Activated CD8-positive, alpha-beta memory T cell treated with anti-CD3 and anti-CD28 coated beads for 4 hours (primary cell): ENCODE results near the gene MEGF11.

Experiments used
- DNase-seq, 2 donors: peaks; one replicate each; pipeline ENCODE4 v3.0.0-alpha.2; 2020; ENCODE audit warnings: low read depth in 2 of 2

The MEGF11 gene

DNA sequence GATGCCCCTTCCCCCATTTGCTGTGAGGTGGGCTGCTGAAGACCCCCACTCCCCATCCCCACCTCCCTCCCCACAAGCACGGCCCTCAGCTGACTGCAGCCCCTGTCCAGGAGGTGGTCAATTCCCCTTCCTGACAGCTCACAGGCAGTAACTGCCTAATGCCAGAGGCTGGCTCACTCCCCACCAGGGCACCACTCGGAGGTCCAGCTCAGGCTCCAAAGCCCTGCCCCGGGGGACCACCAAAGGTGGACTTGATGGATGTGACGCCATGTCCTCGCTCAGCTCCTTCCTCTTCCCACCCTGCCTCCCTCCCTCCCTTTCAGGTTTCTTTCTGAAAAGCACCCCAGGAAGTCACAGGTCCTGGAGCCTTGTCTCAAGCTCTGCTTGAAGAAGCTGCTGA lies 82.8 kb downstream of the MEGF11 start:
- no peak for DNase-seq

DNA sequence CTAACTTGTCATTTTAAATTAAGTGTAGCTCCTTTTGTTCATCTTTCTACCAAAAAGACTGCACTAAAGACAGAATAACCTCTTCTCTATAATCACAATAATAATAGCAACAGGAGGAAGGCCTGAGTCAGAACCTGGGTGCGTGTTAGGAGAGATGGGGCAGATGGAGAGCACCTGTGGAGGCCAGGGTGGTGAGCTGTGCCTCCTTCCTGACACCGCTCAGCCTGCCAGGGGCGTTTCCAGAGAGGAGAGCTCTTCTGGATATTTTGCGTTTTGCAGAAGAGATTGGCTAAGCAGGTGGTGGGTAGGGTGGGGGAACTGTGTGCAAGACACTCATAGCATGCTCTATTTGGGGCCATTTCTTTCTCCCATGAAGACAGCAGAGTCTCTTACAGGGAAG lies 83.5 kb downstream of the MEGF11 start:
- DNase-seq: no peak

DNA sequence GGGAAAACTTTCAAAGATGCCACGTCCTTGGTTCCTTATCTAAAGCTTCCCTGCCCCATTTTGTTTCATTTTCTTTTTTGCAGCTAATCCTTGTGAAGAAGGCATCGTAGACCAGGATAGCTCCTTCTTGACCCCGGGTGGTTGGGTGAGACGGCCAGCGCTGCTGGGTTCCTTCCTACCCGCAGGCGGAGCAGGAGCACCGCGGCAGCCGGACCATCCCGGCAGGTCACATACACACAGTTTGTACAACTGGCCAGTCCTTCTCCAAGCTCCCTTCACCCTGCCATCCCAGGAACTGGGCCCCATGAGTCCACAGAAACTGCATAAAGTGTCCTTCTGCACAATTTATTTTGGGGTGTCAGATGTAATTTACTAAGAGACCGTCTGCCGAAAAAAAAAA lies 83.9 kb downstream of the MEGF11 start:
- DNase-seq: no peak

DNA sequence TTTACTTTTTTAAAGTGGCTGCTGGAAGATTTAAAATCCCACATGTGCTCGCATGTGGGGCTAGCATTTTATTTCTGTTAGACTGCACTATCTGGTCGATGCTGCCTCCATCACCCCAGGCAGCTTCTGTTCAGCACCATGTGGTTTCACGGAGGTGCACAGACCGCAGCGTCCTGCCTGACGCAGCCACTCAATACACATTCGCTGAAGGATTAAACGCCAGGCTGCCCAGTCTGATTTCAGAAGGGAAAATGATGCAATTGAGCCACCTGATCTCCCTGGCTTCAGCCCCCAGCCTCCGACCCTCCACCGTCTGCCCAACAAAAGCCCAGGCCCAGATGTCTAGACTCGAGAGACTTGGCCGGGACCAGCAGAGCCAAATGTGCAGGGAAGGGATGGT lies 84.5 kb downstream of the MEGF11 start:
- no peak for DNase-seq

DNA sequence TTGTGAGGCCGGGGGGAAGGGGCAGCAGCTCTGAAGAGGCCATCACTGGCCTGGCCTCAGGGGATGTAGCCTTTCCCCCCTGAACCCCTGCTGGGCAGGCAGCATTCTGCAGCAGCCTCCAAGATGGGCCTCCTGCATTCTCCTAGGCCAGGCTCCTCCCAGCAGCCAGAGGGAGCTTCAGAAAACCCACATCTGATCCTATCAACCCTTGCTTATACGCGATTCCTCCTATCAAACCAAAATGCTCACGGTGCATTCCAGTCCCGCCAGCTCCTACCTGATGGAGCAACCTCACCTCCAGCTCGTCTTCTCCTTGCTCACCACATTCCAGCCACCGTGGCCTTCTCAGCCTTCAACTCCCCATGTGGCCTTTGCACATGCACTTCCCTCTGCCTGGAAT lies 85.7 kb downstream of the MEGF11 start:
- no peak for DNase-seq

DNA sequence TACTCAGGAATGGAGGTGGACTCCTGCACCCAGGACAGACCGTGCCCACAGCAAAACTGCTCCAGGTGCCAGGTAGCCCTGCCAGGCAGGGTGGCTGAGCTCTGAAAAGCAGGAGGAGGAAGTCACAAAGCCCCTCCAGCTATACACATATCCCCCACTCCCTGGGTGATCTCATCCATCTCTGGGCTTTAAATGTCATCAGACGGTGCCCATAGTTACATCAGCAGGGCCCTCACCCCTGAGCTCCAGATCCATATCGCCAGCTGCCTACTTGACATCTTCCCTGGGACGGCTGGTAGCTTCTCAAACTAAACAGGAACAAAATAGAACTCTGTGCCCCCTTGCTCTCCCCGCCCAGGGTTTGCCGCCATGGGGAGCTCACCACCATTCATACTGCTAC lies 87.7 kb downstream of the MEGF11 start:
- no peak for DNase-seq

DNA sequence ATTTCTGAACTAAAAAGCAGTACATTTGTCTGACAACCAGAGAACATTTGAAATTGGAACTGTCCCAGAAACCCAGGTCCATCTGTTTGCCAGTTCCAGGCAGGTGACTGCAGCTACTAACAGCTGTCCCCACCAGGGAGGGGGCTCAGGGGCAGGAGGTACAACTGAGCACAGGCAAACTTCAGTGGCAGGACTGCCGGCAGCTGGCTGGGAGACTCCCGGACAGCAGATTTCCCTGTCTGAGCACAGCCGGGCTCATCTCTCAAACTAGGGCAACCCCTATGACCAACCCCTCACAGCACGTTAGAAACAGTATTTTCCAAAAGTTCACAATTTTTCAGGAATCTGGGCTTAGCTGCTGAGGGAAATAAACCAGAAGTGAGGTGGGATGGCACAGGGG lies 88.8 kb downstream of the MEGF11 start:
- no peak for DNase-seq

DNA sequence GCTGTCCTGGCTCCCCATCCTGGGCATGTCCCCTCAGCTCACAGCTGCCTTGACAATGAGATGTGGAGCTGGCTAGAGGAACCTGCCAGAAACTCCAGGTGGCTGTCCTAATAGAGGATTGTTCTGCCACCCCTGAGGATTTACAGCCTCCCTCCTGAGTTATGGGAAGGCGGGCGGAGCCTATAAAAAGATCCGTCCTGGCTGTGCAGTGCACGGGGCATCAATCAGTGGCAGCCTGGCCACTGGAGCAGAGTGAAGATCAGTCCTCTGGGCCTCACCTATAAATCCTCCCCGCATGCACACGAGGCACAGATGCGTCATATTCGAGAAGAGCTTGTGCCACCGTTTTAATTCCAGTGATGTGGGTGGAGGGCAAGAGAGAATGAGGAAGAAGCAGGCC lies 90.0 kb downstream of the MEGF11 start:
- DNase-seq: no peak

DNA sequence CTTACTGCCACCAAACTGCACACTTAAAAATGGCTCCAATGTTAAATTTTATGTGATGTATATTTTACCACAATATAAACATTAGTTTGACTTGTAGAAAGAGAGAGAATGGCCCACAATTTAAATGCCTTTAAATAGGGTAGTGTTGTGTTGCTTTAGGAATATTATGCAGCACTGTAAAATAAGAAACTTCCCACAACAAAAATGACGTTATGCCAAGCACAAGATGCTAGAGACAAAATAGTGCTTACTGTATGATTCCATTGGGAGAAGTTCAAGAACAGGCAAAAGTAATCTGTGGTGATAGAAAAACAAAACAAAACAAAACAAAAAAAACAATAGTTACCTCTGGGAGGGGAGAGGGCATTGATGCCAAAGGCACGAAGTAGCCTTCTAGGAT lies 91.3 kb downstream of the MEGF11 start:
- DNase-seq: no peak

DNA sequence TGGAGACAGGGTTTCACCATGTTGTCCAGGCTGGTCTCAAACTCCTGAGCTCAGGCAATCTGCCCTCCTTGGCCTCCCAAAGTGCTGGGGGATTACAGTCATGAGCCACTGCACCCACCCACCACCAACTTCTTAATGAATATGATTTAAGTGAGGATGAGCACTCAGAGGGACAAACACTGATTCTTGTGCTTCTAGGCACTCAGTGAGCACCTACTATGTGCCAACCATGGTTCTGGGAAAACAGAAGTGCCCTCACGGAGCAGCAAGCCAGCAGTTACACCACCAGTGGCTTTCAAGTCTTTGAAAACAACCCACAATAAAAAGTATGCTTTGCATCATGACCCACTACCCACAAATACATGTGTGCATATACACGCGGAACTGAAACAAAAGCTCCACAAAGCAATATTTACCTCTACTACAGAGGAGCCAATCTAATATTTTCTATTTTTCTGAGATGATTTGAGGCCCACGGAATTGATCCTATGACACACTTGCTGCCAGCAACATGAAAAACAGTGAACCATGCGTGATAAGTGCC lies 91.9 kb downstream of the MEGF11 start:
- DNase-seq: no peak

DNA sequence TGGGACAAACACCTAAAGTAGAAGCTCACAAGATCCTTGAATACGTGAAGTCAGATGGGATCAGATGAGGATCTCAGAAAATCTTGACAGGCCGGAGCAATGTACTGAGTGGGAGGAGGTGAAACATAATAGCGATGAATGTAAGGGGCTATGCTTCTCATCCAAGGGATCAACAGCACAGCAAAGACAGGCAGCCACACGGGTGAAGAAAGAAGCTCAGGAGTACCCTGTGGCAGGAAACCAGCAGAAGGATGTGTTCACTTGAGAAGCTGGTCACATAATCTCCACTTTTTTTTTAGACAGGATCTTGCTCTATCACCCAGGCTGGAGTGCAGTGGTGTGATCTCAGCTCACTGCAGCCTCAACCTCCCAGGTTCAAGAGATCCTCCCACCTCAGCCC lies 92.4 kb downstream of the MEGF11 start:
- DNase-seq: no peak

DNA sequence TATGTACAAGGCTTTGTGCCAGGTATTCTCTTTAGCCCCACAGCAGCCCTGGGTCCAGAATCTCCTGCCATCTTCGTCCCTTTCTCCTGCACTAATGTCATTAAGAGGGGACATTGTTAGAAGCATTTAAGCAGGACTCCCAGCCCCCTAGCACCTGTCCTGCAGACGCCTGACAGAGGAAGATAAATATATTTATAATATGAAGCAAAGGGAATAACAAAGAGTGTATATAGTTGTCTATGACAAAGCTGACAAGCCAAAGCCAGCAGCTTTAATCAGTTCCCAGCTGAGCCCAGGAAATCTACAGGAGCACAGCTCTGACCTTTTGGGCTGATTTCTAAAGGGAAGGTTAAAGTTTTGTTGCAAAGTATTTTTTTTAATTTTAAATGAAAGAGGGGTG lies 96.0 kb downstream of the MEGF11 start:
- no peak for DNase-seq

DNA sequence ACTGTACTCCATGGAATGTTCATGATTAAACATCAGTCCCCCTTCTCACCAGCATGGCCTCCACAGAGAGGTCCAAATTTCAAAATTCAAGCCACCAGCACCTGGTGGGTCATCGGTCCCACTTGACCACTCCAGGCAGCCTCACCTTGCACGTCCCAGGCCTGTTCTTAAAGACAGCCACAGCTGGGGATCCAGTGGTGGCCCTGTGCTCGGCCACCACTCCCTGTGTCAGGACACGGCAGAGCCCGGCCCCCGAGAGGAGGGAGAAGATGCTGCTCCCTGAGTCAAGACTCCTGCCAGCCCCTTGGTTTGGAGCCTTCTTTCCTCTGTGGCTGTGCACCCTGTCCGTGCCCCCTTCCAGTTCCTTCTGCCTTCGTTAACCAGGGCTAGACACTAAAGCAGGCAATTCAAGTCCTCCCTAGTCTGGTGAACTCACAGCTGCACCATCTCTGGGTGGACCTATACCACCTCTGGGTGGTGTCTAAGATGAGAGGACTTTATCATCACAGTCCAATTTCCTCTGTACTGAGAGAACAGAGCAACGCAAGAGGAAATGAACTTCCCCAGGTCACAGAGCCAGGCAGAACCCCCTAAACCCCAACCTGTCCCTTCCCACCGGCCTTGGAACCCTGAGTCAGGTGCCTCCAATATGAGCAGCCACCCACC lies 97.1 kb downstream of the MEGF11 start:
- no peak for DNase-seq

DNA sequence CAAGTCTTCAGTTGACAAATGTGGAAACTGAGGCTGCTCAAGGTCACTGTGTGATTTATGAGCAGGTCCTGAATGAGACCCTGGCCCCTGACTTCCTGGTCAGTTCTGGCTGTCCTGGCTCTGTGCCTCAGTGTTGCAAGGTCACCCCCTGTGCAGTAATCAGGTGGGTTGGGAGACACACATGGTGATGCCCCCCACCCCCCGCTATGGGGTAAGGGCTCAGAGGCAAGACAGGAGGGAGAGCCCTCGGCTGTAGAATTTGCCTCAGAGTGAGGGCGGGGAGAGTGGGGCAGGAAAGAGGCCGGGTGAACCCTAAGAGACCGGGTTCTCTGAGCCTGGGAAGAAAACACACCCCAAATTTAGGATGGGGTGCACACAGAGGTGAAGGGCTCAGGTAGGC lies 98.5 kb downstream of the MEGF11 start:
- DNase-seq: no peak

DNA sequence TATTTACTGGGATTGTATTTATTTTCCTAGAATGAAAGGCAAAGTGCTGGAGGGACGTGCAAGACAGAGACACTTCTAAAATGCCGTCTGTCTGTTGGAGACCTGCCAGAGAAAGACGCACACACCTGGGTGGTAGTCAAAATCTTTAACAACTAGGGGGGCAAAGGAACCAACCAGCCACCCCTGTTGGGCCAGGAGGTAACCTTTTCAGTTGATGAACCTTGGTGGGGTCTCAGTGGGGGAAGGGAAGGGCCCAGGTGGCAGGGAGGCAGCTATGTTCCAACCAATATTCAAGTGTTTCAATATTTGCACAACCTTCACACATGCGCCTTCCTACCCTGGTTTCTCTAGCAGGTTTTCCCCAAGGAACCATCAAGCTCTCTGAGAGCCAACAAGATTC lies 99.0 kb downstream of the MEGF11 start:
- no peak for DNase-seq

DNA sequence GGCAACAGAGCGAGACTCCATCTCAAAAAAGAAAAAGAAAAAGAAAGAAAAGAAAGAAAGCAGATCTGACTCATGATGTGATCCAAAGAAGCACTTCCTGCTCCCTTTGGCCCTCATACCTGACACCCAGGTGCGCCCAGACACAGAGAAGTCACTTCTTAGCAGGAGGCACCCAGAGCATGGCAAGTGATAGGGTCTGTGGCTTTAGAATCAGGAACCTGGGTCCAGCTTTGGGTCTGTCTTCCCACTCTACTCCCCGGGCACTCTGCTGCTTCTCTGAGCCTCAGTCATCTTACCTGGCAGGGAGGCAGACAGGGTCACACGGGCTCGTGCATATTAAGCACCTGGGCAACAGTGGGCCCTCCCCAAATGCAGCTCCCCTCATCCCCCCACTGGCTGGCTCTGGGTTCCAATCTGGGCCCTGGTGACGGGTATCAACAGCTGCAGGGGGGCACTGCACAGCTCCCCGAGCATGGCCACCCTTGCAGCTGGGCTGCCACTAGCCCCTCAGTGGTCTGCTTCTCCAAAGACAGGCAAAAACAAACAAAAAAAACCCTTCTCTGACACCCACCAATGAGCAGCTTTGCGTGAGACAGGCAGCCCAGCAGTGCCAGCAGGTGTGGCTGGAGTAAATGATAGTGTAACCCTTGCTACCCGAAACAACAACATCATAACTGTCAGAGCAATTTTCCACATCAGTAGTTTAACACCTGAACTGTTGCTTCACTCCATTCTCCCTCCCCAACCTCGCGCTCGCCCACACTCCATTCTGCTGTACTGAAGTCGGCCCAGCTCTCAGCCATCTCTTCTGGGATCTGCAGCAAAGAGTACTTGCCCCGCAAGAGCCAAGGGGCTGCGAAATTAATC lies 99.8 kb downstream of the MEGF11 start:
- no peak for DNase-seq

DNA sequence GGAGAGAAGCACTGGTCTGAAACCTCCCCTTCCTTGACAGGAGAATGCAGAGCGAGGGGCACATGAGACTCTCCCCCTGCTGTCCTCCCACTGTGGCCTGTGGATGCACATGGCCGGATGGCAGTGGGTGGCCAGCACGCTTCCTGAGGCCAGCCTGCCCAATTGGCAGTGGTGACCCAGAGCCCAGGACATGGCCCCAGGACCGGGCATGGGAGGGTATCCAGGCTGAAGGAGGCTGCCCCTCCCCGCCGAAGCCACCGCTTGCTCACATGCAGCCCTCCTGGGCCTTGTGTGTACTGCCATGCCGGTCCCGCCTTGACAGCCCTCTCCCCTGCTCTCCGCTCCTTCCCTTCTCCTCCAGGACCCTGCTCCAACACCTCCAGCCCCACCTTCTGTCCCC lies 100.9 kb downstream of the MEGF11 start:
- DNase-seq: no peak

DNA sequence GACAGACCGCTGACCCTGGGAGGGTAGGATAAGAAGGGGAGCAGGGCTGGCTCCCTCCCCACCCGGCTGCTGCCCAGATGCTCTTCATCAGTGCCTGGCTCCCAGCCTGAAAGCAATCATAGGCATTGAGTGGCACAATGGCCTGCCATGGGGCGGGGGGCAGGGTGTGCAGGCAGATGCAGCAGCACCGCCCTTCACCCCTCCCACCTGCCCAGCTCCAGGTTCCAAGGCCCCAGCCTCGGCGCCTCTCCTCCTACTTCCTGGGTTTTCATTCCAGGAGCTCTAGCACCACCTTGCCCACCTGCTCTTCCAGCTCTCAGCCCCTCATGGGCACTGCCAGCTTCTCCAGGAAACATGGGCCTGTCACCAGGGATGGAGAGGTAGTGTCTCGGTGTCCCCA lies 101.7 kb downstream of the MEGF11 start:
- no peak for DNase-seq

DNA sequence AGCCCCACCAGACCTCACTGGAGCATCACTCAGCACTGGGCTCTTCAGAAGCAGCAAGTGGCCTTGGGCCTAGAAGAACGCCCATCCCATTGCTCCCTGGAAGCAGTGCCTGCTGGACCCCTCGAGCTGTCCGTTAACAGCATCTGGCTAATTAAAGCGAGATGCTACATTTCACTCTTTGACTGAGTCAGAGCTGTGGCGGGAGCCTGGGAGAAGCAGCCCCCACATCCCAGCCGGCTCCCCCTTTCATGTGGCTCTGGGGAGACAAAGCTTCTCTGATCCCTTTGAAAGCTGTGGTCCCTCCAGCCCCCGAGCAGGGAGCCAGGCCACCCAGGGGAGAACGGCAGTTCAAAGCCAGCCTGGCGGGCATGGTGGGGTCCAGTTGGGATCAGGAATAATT lies 103.7 kb downstream of the MEGF11 start:
- DNase-seq: no peak

DNA sequence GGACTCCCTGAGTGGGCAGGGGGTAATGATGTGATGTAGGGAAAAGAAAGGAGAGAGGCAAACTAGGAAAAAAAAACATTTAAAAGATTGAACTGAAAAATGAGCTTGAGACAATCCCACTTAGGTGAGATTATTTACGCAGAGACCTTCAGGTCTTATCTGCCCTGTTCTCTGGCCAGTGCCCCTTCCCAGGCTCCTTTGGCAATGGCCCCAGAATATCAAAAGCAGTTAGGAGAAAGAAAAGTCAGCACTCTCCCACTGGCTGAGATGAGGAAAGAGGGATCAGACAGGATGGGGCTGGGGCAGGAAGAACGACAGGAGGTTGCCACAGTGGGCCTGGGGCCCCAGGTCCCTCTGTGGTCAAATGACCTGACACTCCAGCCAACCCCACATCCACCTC lies 105.4 kb downstream of the MEGF11 start:
- no peak for DNase-seq

DNA sequence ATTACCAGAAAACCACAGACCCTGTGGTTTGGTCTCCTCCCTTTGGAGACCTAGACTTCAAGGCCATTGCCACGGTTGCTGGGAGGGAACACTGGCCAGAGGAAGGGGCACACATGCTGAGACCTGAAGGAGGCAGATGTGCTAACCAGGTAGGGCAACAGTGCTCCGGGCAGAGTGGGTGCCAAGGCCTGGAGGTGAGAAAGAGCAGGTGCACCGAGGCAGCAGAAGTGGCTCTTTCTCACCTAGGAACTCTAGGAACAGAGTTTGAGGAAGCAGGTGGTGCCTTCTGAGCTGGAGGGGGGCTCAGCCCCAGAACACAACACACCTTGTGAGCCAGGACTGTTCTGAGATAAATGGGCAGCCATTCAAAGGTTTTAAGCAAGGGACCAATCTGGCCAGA lies 106.1 kb downstream of the MEGF11 start:
- no peak for DNase-seq

DNA sequence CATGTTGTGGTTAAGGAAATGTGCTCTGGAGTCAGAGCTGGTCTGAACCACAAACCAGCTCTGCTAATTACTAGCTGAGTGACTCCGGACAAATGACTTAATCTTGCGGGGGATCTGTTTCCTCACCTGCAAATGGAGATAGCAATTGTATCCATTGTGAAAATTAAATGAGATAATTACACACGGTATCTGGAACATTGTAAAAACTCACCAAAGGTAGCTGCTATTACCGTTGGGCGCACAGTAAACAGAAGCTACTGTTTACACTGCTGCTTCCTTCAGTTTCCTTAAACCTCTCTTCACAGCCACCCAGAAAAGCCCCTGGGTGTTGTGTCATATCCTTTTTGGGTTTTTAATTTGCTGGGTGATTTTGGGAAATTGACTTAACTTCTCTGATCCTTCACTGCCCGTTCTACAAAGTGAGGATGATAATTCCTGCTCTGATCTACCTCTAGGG lies 107.8 kb downstream of the MEGF11 start:
- no peak for DNase-seq
